Hair follicular keratinocyte (primary cell): ENCODE data around the gene IQCE. TPM values are rescaled to one million over a fixed set of nuclear protein-coding genes. Genes with fewer than 3 reads are reported as not detected.

ENCODE experiments used
- total RNA-seq: library from RNA; depleted of rRNA; stranded (reverse); fragments of >200 nt; gene quantifications from 2 replicates; pipeline ENCODE4 v1.2.3, GENCODE V29; 2015

IQCE gene, protein sequence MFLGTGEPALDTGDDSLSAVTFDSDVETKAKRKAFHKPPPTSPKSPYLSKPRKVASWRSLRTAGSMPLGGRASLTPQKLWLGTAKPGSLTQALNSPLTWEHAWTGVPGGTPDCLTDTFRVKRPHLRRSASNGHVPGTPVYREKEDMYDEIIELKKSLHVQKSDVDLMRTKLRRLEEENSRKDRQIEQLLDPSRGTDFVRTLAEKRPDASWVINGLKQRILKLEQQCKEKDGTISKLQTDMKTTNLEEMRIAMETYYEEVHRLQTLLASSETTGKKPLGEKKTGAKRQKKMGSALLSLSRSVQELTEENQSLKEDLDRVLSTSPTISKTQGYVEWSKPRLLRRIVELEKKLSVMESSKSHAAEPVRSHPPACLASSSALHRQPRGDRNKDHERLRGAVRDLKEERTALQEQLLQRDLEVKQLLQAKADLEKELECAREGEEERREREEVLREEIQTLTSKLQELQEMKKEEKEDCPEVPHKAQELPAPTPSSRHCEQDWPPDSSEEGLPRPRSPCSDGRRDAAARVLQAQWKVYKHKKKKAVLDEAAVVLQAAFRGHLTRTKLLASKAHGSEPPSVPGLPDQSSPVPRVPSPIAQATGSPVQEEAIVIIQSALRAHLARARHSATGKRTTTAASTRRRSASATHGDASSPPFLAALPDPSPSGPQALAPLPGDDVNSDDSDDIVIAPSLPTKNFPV
- total RNA-seq, result 11.1 and 11.2 TPM in 2 replicates

DNA sequence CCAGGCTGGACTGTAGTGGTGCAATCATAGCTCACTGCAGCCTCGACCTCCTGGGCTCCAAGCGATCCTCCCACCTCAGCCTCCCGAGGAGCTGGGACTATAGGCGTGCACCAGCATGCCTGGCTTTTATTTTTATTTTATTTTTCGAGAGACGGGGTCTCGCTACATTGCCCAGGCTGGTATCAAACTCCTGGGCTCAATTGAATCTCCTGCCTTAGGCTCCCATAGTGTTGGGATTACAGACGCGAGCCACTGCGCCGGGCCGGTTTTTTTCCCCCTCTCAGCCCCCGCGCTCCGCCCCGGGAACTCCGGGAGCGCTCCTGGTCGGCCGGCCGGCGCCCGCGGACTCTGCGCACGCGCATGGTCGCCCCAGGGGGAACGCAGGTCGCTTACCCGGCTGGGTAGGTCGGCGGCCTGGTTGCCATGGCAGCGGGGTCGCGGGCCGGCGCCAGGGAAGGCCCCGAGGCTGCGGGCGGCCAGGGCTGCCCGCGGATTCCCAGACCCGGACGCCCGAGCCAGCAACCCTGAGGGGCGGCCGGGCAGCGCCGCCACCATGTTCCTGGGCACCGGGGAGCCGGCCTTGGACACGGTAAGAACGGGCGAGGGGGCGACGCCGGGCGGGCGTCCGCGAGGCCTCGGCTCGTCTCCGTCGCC is at the start of gene IQCE:
Gene IQCE (plus strand): TSS at position 351 of the 654 bp plus-strand sequence. CDS start 203 bp downstream, at position 554.

DNA sequence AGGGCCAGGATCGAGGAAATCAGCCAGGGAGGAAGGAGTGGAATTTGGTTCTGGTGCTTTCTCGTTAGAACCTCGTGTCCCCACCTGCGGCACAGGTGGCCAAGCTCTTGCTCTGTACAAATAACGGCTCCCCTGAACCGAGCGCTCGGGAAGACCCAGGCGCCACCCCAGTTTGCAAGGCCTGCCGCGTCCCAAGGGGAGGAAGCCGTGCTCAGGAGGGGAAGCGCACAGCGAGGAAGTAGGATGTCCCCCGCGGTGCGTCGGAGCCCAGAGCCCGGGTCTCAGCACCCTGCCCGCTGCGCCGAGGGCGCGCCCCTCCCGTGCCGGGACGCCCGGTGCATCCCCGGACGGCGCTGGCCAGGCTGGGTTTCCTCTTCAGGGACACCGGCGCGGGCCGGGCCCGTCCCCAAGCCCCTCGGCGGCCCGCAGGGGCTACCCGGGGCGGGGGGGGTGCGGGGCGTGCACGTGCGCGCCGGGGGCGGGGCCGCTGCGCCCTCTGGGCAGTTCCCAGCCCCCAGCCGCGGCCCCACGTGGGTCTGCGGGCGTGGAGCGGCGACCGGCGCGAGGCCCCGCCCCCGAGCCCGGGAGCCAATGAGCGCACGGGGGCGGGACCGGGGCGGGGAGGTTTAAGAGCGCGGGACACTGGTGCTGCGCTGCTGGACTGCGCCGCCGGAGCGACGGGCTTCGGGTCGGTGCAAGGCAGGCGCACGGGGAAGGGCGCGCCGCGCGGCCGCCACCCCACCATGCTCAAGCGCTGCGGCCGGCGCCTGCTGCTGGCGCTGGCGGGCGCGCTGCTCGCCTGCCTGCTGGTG is 39.5 kb upstream of the IQCE start, which contains the start of gene LFNG:
Gene LFNG (plus strand): TSS at position 656 of the 812 bp plus-strand sequence. CDS start 88 bp downstream, at position 744.

DNA sequence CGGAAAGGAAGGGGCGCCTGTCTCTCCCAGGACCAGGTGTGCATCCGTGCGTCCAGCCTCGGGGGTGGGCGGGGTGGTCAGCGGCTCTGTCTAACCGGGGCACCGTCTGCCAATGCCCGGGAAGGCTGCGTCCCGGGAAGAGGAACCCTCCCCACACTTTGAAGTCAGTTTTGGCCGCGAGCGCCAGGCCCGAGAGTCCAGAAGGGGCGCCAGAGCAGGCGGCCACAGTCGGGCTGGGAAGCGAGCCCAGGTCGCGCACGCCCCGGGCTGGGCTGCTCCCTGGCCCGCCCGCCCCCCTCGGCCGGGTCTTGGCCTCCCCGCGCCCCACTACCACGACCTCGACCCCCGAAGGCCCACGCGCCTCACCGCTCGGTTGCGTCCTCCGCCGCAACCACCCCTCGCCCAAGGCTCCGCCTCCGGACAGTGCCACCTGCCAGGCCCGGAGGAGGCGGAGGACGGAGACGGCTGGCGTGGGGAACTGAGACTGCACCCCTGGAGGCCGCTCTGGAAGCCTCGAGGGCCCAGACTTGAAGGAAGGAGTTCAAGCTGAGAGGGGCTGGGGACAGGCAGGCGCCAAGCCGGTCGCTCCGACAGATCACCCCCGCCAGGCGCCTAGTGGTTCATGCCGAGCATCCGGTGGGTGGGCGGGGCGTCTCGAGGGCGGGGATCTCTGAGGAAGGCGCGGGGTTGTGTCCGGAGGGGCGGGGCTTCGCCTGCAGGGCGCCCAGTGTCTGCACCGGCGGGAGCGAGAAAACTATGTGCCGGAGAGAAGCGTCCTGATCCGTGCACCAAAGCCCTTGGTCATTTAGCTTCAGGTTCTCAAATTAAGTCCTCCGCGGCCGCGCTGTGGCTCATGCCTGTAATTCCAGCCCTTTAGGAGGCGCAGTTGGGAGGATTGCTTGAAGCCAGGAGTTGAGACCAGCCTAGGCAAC is 3.4 kb upstream of the IQCE start, which contains the start of gene BRAT1:
Gene BRAT1 (minus strand): TSS at position 404 of the 932 bp plus-strand sequence. CDS start 1,093 bp downstream, outside the sequence.

DNA sequence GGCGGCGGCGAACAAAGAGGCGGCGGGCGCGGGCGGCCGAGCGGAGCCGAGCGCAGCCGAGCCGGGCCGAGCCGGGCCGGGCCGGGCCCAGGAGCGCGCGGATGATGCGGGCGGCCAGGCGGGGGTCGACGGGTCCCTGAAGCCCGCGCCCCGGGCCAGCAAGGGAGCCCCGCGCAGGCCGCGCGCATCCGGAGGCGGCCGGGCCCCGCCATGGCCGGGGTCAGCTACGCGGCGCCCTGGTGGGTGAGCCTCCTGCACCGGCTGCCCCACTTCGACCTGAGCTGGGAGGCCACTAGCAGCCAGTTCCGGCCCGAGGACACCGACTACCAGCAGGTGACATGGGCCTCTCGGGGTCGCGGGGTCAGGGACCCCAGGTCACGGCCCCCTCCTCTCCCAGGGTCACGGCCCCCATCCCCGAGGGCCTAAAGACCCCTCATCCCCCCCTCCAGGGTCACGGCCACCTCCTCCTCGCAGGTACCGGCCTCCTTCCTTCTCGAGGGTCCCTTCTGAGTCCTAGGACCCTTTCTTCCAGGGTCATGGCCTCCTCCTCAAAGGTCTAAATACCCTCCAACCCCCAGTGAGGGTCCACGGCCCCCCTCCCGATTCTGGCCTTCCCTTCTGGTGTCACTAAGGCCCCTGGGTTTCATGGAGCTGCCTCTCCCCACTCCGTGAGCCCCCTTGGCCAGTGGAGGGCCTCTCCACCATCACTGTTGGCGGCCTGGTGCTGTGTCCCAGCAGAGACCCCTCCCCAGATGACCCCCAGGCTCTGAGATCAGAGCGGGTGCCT is 73.4 kb downstream of the IQCE start, which contains the start of gene TTYH3:
Gene TTYH3 (plus strand): TSS at position 41 of the 787 bp plus-strand sequence. CDS start 170 bp downstream, at position 211.

Other genes starting within 250 kb of the IQCE start
- 8.5 and 9.1 TPM in 2 replicates for gene SNX8, start 244.5 kb upstream of the IQCE start, total RNA-seq
- 121 and 183 TPM in 2 replicates for gene EIF3B, start 204.2 kb upstream of the IQCE start, total RNA-seq
- 3.2 and 4.7 TPM in 2 replicates for gene CHST12, start 155.4 kb upstream of the IQCE start, total RNA-seq
- not detected in 2 replicates for gene GRIFIN, start 82.6 kb upstream of the IQCE start, total RNA-seq
- gene LFNG, start 39.2 kb upstream of the IQCE start, total RNA-seq, result 11.9 and 30.1 TPM in 2 replicates
- 39.7 and 50.8 TPM in 2 replicates for gene BRAT1, start 3.5 kb upstream of the IQCE start, total RNA-seq
- gene TTYH3, start 73.0 kb downstream of the IQCE start, total RNA-seq, result 34.8 and 36.3 TPM in 2 replicates
- gene AMZ1, start 129.2 kb downstream of the IQCE start, total RNA-seq, result under 0.01 and 0.04 TPM in 2 replicates